Neural cell (in vitro differentiated cells): ENCODE data around the gene MTMR3. TPM values are rescaled to one million over a fixed set of nuclear protein-coding genes. Genes with fewer than 3 reads are reported as not detected.

Experiments
- H2AFZ ChIP-seq: fragments of 200-600, 300-800 bp; sonication (generic), shearing (Covaris generic); 2 replicates; pipeline ENCODE4 v1.6.0; 2014; ENCODE audit warnings: low read depth, mild to moderate bottlenecking, antibody characterized with exemption, low read length, moderate library complexity
- H3F3A ChIP-seq: fragments of 200-600 bp; shearing (Covaris generic); 2 replicates; pipeline ENCODE4 v1.6.1; 2016; ENCODE audit warnings: mild to moderate bottlenecking, moderate library complexity, mixed read lengths, antibody characterized with exemption, low read length; ENCODE audit not compliant: insufficient read depth, poor library complexity, severe bottlenecking
- H3K27ac ChIP-seq: fragments of 200-600, 300-800 bp; sonication (generic), shearing (Covaris generic); 2 replicates; pipeline ENCODE4 v1.5.1; 2014; ENCODE audit warnings: mild to moderate bottlenecking, low read length, moderate library complexity
- H3K27me3 ChIP-seq: fragments of 300-800, 200-600 bp; sonication (generic), shearing (Covaris generic); 2 replicates; pipeline ENCODE4 v1.6.0; 2014; ENCODE audit warnings: mild to moderate bottlenecking, low read depth, low read length, moderate library complexity; ENCODE audit not compliant: insufficient read depth
- H3K36me3 ChIP-seq: fragments of 300-800, 200-600 bp; sonication (generic), shearing (Covaris generic); 2 replicates; pipeline ENCODE4 v1.5.1; 2014; ENCODE audit warnings: mild to moderate bottlenecking, antibody characterized with exemption, low read length, moderate library complexity; ENCODE audit not compliant: insufficient read depth
- H3K4me2 ChIP-seq: fragments of 300-800, 200-600 bp; sonication (generic), shearing (Covaris generic); 2 replicates; pipeline ENCODE4 v1.6.0; 2014; ENCODE audit warnings: mild to moderate bottlenecking, low read length
- H3K4me3 ChIP-seq: fragments of 300-800, 200-600 bp; sonication (generic), shearing (Covaris generic); 2 replicates; pipeline ENCODE4 v1.5.1; 2014; ENCODE audit warnings: mild to moderate bottlenecking, low read length, moderate library complexity
- H3K79me2 ChIP-seq: fragments of 200-600 bp; shearing (Covaris generic); replicated peaks from 2 replicates; pipeline ENCODE4 v1.6.0; 2014; ENCODE audit warnings: mild to moderate bottlenecking, low read length, moderate library complexity; ENCODE audit not compliant: insufficient read depth
- H3K9ac ChIP-seq: fragments of 300-800, 200-600 bp; sonication (generic), shearing (Covaris generic); 2 replicates; pipeline ENCODE4 v1.6.1; 2016; ENCODE audit warnings: mild to moderate bottlenecking, low read length, mixed read lengths
- H3K9me2 ChIP-seq: fragments of 200-600 bp; shearing (Covaris generic); 2 replicates; pipeline ENCODE4 v1.6.1; 2016; ENCODE audit warnings: mild to moderate bottlenecking, low read length, mixed read lengths; ENCODE audit not compliant: insufficient read depth
- H3K9me3 ChIP-seq: fragments of 200-600, 300-800 bp; sonication (generic), shearing (Covaris generic); 2 replicates; pipeline ENCODE4 v1.6.1; 2016; ENCODE audit warnings: mild to moderate bottlenecking, mixed run types, low read length, moderate library complexity, mixed read lengths
- H4K20me1 ChIP-seq: fragments of 200-600 bp; shearing (Covaris generic); 2 replicates; pipeline ENCODE4 v1.6.1; 2016; ENCODE audit warnings: mild to moderate bottlenecking, mixed run types; ENCODE audit not compliant: insufficient read depth
- CTCF ChIP-seq: fragments of 450-650 bp; IDR thresholded peaks from 2 replicates; pipeline ENCODE4 v1.5.1; 2014; ENCODE audit warnings: antibody characterized with exemption, mild to moderate bottlenecking, moderate library complexity; ENCODE audit not compliant: poor library complexity, severe bottlenecking
- EP300 ChIP-seq: fragments of 450-650 bp; conservative IDR thresholded peaks from 2 replicates; pipeline ENCODE4 v1.6.1; 2014; ENCODE audit warnings: antibody characterized with exemption, mild to moderate bottlenecking, moderate library complexity; ENCODE audit not compliant: poor library complexity, severe bottlenecking
- EZH2 ChIP-seq: fragments of 200-600, 300-800 bp; shearing (Covaris generic), sonication (generic); IDR thresholded peaks from 2 replicates; pipeline ENCODE4 v1.6.1; 2014; ENCODE audit warnings: antibody characterized with exemption, low read length, borderline replicate concordance, mild to moderate bottlenecking; ENCODE audit not compliant: insufficient read depth, poor library complexity, severe bottlenecking
- MXI1 ChIP-seq: fragments of 450-650 bp; conservative IDR thresholded peaks from 2 replicates; pipeline ENCODE4 v1.6.1; 2014; ENCODE audit warnings: antibody characterized with exemption, mild to moderate bottlenecking; ENCODE audit not compliant: poor library complexity, severe bottlenecking
- POLR2AphosphoS5 ChIP-seq: IDR thresholded peaks from 2 replicates; pipeline ENCODE4 v1.6.1; 2012
- RAD21 ChIP-seq: fragments of 450-650 bp; conservative IDR thresholded peaks from 2 replicates; pipeline ENCODE4 v1.6.1; 2014; ENCODE audit warnings: antibody characterized with exemption, mild to moderate bottlenecking, moderate library complexity
- REST ChIP-seq: IDR thresholded peaks from 2 replicates; pipeline ENCODE4 v1.6.1; 2012; ENCODE audit warnings: borderline replicate concordance
- SMC3 ChIP-seq: fragments of 450-650 bp; conservative IDR thresholded peaks from 2 replicates; pipeline ENCODE4 v1.6.1; 2014; ENCODE audit warnings: antibody characterized with exemption, mild to moderate bottlenecking, moderate library complexity; ENCODE audit not compliant: poor library complexity
- TAF1 ChIP-seq: IDR thresholded peaks from 2 replicates; pipeline ENCODE4 v1.6.1; 2012; ENCODE audit warnings: low read depth
- polyA plus RNA-seq: library from polyadenylated mRNA; depleted of rRNA; stranded (reverse); fragments of >200 nt; gene quantifications from 2 replicates; pipeline ENCODE4 v1.2.3, GENCODE V29; 2014

Gene MTMR3
- polyA plus RNA-seq, 1 donor from 2014 or later = 46.7 TPM

GRCh38 chr22:30047364-30047738 lies 164.4 kb downstream of the MTMR3 start:
- Histone ChIP-seq H4K20me1 (no peaks in the 10 kb centered on the region), H2AFZ (no peak overlapping the region), H3K27ac (no peak overlapping the region), H3F3A (no peaks in the 10 kb centered on the region), H3K9me3 (peaks cover 3% of the 10 kb centered on the region), H3K79me2 (no peaks in the 10 kb centered on the region), H3K9ac (no peak overlapping the region), H3K4me2 (no peak overlapping the region), H3K27me3 (no peaks in the 10 kb centered on the region), H3K9me2 (no peaks in the 10 kb centered on the region), H3K36me3 (no peaks in the 10 kb centered on the region), H3K4me3 (no peak overlapping the region)
- TF ChIP-seq EP300 (no peak), SMC3 (no peak), CTCF (no peak), EZH2 (no peak), POLR2AphosphoS5 (no peak), MXI1 (no peak), RAD21 (no peak), REST (no peak), TAF1 (no peak)

- no peak overlapping the region for H3K9ac ChIP-seq
- H3K4me2 ChIP-seq = no peak overlapping the region
- H3F3A ChIP-seq = no peaks in the 10 kb centered on the region
- no peaks in the 10 kb centered on the region for H3K79me2 ChIP-seq
- no peaks in the 10 kb centered on the region for H3K9me2 ChIP-seq
- no peak overlapping the region for H3K4me3 ChIP-seq
- H3K36me3 ChIP-seq = no peaks in the 10 kb centered on the region
- no peak overlapping the region for H2AFZ ChIP-seq
- H3K9me3 ChIP-seq = peaks cover 3% of the 10 kb centered on the region
- H4K20me1 ChIP-seq = no peaks in the 10 kb centered on the region
- no peaks in the 10 kb centered on the region for H3K27me3 ChIP-seq
- H3K27ac ChIP-seq = no peak overlapping the region
- TF ChIP-seq TAF1 = no peak
- TF ChIP-seq POLR2AphosphoS5 = no peak
- TF ChIP-seq EZH2 = no peak
- TF ChIP-seq RAD21 = no peak
- TF ChIP-seq CTCF = no peak
- TF ChIP-seq EP300 = no peak
Observed at GRCh38 chr22:30048681-30049080, 165.7 kb downstream of the MTMR3 start.
